Chondrocyte (in vitro differentiated cells): ENCODE data around the gene RASSF1. TPM values are rescaled to one million over a fixed set of nuclear protein-coding genes. Genes with fewer than 3 reads are reported as not detected.
A peak's percentile ranks its signal among the peaks of the same experiment; 100 is the strongest.

Source experiments
- DNase-seq: peaks from one replicate; pipeline ENCODE4 v3.0.0; 2021; ENCODE audit warnings: mixed read lengths, low spot score
- H3K27ac Mint-ChIP-seq: one replicate; pipeline ENCODE4 v1.8.0; 2021; ENCODE audit warnings: mild to moderate bottlenecking, moderate library complexity, mixed read lengths; ENCODE audit not compliant: unreplicated experiment
- H3K27me3 Mint-ChIP-seq: 2 replicates; pipeline ENCODE4 v1.8.0; 2021; ENCODE audit warnings: low read depth, mixed read lengths
- H3K36me3 Mint-ChIP-seq: 2 replicates; pipeline ENCODE4 v1.8.0; 2021; ENCODE audit warnings: low read depth, mixed read lengths
- H3K4me1 Mint-ChIP-seq: 2 replicates; pipeline ENCODE4 v1.8.0; 2021; ENCODE audit warnings: low read depth, mild to moderate bottlenecking, mixed read lengths
- H3K4me3 Mint-ChIP-seq: one replicate; pipeline ENCODE4 v1.8.0; 2021; ENCODE audit warnings: mild to moderate bottlenecking, moderate library complexity, mixed read lengths; ENCODE audit not compliant: unreplicated experiment
- H3K9me3 Mint-ChIP-seq: 2 replicates; pipeline ENCODE4 v1.8.0; 2021; ENCODE audit warnings: low read depth, mixed read lengths
- CTCF ChIP-seq: fragments of 200-600 bp; sonication (generic); IDR thresholded peaks from 2 replicates; pipeline ENCODE4 v1.5.0; 2021; ENCODE audit warnings: antibody characterized with exemption, mild to moderate bottlenecking, moderate library complexity
- total RNA-seq: library from RNA; stranded (reverse); gene quantifications from 3 replicates; pipeline ENCODE4 v1.2.1, GENCODE V29; 2021

RASSF1 gene
- total RNA-seq, 1 donor from 2014 or later = 21.8 TPM

GRCh38 chr3:50341996-50342650 is 1.5 kb upstream of the RASSF1 start:
- H3K27me3 Mint-ChIP-seq = no peaks in the 10 kb centered on the region

GRCh38 chr3:50341537-50341936 is 901 bp upstream of the RASSF1 start:
- no peak for DNase-seq
- Mint-ChIP-seq H3K9me3 (no peaks in the 10 kb centered on the region), H3K4me3 (no peak overlapping the region), H3K36me3 (no peaks in the 10 kb centered on the region), H3K27ac (no peak overlapping the region), H3K4me1 (peaks cover 29% of the 10 kb centered on the region), H3K27me3 (no peaks in the 10 kb centered on the region)
- no peak for TF ChIP-seq CTCF

More at GRCh38 chr3:50341996-50342650, 1.5 kb upstream of the RASSF1 start:
- H3K4me3 Mint-ChIP-seq = no peak overlapping the region
- TF ChIP-seq CTCF = no peak
- no peak for DNase-seq
- H3K9me3 Mint-ChIP-seq = no peaks in the 10 kb centered on the region
- peaks cover 29% of the 10 kb centered on the region for H3K4me1 Mint-ChIP-seq
- H3K36me3 Mint-ChIP-seq = no peaks in the 10 kb centered on the region
- H3K27ac Mint-ChIP-seq = no peak overlapping the region

- Mint-ChIP-seq H3K27ac (no peak overlapping the region), H3K4me3 (no peak overlapping the region), H3K4me1 (peaks cover 39% of the 10 kb centered on the region), H3K36me3 (no peaks in the 10 kb centered on the region), H3K27me3 (no peaks in the 10 kb centered on the region), H3K9me3 (no peaks in the 10 kb centered on the region)
- TF ChIP-seq CTCF = no peak
- no peak for DNase-seq
Measured at GRCh38 chr3:50340147-50340447, 539 bp downstream of the RASSF1 start.

GRCh38 chr3:50339485-50340146 is 1.0 kb downstream of the RASSF1 start:
- no peaks in the 10 kb centered on the region for H3K36me3 Mint-ChIP-seq
- H3K9me3 Mint-ChIP-seq = no peaks in the 10 kb centered on the region
- no peak overlapping the region for H3K27ac Mint-ChIP-seq
- H3K27me3 Mint-ChIP-seq = no peaks in the 10 kb centered on the region
- no peak for DNase-seq
- TF ChIP-seq CTCF = no peak
- no peak overlapping the region for H3K4me3 Mint-ChIP-seq
- peaks cover 43% of the 10 kb centered on the region for H3K4me1 Mint-ChIP-seq

- Mint-ChIP-seq H3K9me3 (no peaks in the 10 kb centered on the region), H3K4me3 (peak overlapping the region; percentile 98), H3K36me3 (no peaks in the 10 kb centered on the region), H3K27me3 (no peaks in the 10 kb centered on the region), H3K4me1 (peaks cover 49% of the 10 kb centered on the region), H3K27ac (peak overlapping the region; percentile 75)
- no peak for TF ChIP-seq CTCF
- no peak for DNase-seq
Measured at GRCh38 chr3:50338965-50339364, 1.7 kb downstream of the RASSF1 start.
